ENCODE measurements around the gene IMMP2L.
A peak's percentile ranks its signal among the peaks of the same experiment; 100 is the strongest.
"Not testable (repeated sequence)": the region's sequence is repeated elsewhere in the genome, so short reads cannot be mapped to it uniquely, and the experiment has no call there.

The IMMP2L gene

DNA sequence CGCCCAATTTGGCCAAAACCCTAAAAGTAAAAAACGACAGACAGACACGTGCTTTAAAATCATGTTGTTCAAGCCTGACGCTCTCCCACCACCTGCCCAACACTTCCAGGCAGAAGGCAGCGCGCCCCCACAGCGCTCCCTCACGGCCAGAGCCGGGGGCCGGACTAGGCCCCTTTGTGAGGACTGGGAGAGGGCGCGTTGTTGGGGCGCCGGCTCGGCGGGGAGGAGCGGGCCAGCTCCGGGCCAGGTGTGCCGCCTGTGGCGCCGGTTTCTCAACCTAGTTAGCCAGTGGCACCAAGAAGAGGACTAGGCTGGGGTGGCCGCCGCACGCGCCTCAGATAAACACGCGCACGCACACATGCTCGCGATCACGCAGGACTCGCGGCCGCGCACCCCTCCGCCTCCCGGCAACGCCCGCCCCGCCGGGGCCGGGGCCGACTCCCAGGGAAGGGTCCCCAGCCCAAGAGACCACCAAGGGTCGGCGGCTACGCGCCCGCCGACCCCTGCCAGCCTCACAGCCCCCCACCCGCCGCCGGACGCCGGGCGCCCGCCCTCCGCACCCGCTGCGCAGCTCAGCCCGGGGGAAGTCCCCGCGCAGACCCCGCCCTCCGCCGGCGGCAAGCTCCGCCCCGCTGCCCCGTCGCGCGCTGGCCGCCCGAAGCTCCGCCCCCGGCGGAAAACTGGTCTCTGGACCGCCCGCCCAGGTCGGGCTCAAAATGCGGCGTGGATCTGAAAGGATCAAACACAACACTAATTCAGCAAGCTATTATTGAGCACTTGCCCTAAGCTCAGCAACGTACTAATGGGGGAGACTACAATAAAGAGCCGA lies at the start of gene IMMP2L:
IMMP2L (minus strand) TSS at position 589 of the 829 bp plus-strand sequence.
- DNase-seq, result peak; percentile 93

DNA sequence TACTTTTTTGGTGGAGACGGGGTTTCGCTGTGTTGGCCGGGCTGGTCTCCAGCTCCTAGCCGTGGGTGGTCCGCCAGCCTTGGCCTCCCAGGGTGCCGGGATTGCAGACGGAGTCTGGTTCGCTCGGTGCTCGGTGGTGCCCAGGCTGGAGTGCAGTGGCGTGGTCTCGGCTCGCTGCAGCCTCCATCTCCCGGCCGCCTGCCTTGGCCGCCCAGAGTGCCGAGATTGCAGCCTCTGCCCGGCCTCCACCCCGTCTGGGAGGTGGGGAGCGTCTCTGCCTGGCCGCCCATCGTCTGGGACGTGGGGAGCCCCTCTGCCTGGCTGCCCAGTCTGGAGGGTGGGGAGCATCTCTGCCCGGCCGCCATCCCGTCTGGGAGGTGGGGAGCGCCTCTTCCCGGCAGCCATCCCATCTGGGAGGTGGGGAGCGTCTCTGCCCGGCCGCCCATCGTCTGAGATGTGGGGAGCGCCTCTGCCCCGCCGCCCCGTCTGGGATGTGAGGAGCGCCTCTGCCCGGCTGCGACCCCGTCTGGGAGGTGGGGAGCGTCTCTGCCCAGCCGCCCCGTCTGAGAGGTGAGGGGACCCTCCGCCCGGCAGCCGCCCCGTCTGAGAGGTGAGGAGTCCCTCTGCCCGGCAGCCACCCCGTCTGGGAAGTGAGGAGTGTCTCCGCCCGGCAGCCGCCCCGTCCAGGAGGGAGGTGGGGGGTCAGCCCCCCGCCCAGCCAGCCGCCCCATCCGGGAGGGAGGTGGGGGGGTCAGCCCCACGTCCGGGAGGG lies 47.4 kb upstream of the IMMP2L start:
- not testable (repeated sequence) for DNase-seq

- no peak for DNase-seq
Measured at GRCh38 chr7:111607621-111608020, 45.3 kb upstream of the IMMP2L start.

- no peak for DNase-seq
Measured at GRCh38 chr7:111605246-111605645, 43.0 kb upstream of the IMMP2L start.

DNA sequence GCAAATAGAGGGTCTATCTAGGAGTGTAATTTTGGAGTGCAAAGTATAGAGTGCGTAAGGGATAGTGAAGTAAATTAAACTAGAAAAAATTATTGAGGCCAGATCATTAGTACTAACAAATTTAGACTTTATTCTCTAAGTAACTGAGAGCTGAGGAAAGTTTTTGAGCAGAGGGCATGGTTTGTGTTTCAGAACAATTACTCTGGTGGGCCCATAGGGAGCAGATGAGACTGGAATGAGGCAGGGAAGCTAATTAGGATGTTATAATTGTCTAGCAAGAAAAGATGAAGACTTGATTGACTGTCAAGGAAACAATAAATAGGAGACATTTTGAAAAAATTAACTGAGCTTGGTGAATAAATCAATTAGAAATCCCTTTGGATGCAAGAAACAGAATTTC lies 37.8 kb upstream of the IMMP2L start:
- no peak for DNase-seq

- DNase-seq, result no peak
Measured at GRCh38 chr7:111595780-111596179, 33.5 kb upstream of the IMMP2L start.

DNA sequence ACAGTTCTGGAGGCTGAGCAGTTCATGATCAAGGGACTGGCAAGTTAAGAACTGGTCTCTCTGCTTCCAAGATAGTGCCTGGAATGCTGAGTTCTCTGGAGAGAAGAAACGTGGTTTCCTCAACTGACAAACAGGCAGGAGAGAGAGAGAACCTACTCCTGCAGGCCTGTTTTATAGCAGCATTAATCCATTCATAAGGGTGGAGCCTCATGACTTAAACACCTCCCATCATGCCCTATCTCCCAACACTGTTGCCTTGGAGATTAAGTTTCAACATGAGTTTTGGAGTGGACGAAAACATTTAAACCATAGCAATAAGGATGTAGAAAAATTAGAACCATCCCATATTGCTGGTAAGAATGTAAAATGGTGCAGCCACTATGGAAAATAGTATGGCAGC lies 32.3 kb upstream of the IMMP2L start:
- no peak for DNase-seq

GRCh38 chr7:111593343-111593742 lies 31.1 kb upstream of the IMMP2L start:
- no peak for DNase-seq

GRCh38 chr7:111588065-111588433 lies 25.8 kb upstream of the IMMP2L start:
- peak; percentile 5 for DNase-seq

DNA sequence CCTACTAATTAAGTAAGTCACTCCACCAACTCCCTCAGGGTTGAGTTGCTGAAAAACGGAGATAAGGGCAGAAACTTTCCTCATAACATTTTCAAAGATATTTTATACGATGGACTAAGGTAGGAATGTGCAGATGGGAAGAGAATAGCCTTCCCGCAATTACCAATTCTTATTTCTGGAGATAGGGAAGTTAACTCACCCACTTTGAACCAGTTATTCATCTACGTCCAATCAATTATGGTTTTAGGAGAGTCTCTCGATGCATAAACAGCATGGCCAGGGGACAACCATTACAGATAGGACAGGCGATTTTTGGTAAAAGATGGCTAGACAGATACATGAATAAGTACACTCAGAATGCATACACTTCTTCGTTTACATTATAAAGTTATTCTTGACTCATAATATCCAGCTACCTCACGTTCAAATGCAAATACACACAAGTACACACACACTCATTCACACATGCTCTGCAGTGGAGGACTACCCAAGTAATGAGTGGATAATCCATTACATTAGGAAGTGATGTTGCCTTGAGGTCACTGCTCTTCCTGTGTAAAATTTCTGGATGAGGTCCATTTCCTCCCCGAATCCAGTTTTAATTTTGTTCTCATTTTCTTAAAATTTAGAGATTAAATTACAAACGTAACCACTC lies 25.2 kb upstream of the IMMP2L start:
- DNase-seq, result no peak

DNA sequence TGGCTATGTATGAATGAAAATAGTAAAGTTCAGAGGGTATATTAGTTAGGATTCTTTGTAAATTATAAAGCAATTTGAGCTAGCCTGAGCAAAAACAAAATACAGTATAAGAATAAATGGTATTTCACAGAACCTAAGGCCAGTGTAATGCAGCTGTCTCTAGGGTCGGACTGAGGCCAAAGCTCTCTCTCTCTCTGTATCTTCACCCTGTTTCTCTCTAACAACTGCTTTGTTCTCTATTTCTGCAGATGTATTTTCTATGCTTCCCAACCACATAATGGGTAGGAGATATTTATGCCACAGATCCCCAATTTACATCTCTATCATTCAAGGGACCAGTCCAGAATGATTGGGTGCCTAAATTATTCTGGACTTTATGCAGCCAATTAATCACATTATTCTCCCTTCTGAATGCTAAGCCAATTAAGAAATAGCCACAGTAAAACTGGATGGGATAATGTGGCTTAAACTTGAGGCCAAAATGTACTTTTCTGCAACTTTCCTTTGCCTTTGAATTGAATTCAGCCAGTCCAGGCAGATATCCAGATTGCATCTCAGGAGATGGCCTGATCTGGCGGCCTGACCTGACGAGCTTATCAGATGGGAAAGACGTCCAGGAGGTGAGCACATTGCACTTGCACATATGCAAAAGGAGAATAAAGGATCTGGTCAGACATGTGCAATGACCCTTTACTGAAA lies 24.6 kb upstream of the IMMP2L start:
- no peak for DNase-seq

DNA sequence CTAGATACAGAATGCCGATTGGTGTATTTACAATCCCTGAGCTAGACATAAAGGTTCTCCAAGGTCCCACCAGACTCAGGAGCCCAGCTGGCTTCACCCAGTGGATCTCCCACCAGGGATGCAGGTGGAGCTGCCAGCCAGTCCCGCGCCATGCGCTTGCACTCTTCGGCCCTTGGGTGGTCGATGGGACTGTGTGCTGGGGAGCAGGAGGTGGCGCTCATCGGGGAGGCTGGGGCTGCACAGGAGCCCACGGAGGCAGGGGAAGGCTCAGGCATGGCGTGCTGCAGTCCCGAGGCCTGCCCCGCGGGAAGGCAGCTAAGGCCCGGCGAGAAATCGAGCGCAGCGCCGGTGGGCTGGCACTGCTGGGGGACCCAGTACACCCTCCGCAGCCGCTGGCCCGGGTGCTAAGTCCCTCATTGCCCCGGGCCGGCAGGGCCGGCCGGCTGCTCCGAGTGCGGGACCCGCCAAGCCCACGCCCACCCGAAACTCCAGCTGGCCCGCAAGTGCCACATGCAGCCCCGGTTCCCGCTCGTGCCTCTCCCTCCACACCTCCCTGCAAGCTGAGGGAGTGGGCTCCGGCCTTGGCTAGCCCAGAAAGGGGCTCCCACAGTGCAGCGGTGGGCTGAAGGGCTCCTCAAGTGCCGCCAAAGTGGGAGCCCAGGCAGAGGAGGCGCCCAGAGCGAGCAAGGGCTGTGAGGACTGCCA lies 19.6 kb upstream of the IMMP2L start:
- DNase-seq, result not testable (repeated sequence)

- not testable (repeated sequence) for DNase-seq
Measured at GRCh38 chr7:111581207-111581606, 18.9 kb upstream of the IMMP2L start.

DNA sequence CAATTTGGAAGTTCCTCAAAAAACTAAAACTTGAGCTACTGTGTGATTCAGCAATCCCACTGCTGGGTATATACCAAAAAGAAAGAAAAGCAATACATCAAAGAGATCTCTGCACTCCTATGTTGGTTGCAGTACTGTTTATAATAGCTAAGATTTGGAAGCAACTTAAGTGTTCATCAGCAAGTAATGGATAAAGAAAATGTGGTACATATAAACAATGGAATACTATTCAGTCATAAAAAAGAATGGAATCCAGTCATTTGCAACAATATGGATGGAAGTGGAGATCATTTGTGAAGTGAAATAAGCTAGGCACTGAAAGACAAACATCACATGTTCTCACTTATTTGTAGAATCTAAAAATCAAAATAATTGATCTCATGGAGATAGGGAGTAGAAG lies 16.5 kb upstream of the IMMP2L start:
- no peak for DNase-seq

GRCh38 chr7:111571720-111572119 lies 9.4 kb upstream of the IMMP2L start:
- no peak for DNase-seq

DNA sequence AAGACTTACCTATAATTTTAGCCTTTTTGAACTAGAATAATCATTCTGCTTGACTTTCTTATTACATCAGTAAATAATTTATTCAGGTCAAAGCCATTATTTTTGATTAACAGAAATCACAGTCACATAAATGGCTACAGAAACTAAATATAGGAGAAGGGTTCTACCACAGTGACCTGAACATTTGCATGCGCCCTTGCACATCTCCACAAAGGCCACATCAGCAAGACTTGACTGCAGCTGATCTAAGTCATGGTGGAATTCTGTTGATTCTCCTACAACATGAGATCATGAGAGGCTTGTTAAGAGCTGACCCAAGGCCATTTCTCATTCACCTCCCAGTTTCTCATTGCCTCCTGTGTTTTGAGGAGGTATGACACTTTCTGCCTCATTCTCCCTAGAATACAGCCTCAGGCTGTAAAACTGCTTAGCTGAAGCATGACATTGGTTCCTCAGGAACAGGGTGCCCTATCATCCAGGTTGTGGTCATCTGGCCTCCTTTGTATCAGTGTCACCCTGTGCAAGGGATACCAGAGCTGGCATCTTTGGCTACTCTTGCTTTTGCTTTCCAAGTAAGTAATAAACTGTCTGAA lies 6.7 kb upstream of the IMMP2L start:
- DNase-seq, result no peak

- DNase-seq, result no peak
Measured at GRCh38 chr7:111568419-111568818, 6.1 kb upstream of the IMMP2L start.

DNA sequence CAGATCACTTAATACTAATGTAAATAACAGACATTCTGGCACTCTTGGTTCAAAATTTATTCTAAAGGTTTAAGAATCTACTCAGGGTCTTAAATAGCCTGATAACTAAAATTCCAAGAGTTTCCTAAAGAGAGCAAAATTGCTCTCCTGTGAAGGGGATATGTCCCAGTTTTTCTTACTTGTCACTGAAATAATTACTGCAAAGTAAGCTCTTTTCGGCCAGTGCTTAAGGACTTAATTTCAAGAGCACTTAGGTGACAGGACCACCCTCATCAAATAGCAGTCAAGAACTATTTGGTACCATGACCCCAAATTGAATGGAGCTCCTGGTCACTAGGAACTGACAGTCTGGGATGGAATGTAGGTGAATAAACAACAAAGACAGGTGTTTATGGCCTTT lies 1.8 kb upstream of the IMMP2L start:
- no peak for DNase-seq

DNA sequence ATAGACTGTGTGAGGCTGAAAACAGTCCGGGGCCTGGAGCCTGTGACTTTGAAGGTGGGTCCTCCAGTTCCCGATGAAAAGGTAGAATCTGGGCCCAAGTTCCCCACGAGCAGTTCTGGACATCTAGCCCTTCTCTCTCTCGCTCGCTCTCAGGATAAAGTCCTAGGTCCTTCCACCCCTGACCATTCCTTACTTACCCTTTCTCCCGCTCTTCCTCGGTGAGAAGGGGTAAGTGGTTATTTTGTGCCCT lies 713 bp downstream of the IMMP2L start:
- no peak for DNase-seq

- DNase-seq, result peak; percentile 1
Measured at GRCh38 chr7:111560773-111561653, 1.3 kb downstream of the IMMP2L start.

- DNase-seq, result no peak
Measured at GRCh38 chr7:111558991-111559390, 3.3 kb downstream of the IMMP2L start.

All from activated CD4-positive, alpha-beta T cell treated with anti-CD3 and anti-CD28 coated beads, Interleukin-2, Interleukin-6, amounts not matched to agents 100 ng/mL and 50 ng/mL, durations not matched to agents 16 hours and 8 hours (primary cell).